Nephron (organoid): Measurements from ENCODE around the gene GALNT6.

Experiments
- H3K27ac Mint-ChIP-seq, 3 experiments: 2 replicates each; pipeline ENCODE4 v1.8.0; 2020; ENCODE audit warnings: mixed read lengths in 3 of 3, mild to moderate bottlenecking in 2 of 3, moderate library complexity in 1 of 3
- H3K27me3 Mint-ChIP-seq: 2 replicates; pipeline ENCODE4 v1.8.0; 2021; ENCODE audit warnings: low read depth, mild to moderate bottlenecking, moderate library complexity, mixed read lengths
- H3K36me3 Mint-ChIP-seq: 2 replicates; pipeline ENCODE4 v1.8.0; 2020; ENCODE audit warnings: low read depth, mixed read lengths
- H3K4me1 Mint-ChIP-seq: 2 replicates; pipeline ENCODE4 v1.8.0; 2020; ENCODE audit warnings: mixed read lengths
- H3K4me3 Mint-ChIP-seq, 3 experiments: 2 replicates each; pipeline ENCODE4 v1.8.0; 2020; ENCODE audit warnings: mild to moderate bottlenecking in 3 of 3, mixed read lengths in 3 of 3, moderate library complexity in 2 of 3
- H3K9me3 Mint-ChIP-seq: 2 replicates; pipeline ENCODE4 v1.8.0; 2020; ENCODE audit warnings: mixed read lengths
- CTCF ChIP-seq, 3 experiments: fragments of 200-600 bp; sonication (generic); IDR thresholded peaks; one replicate each; pipeline ENCODE4 v1.5.0; 2021; ENCODE audit warnings: antibody characterized with exemption in 3 of 3; ENCODE audit not compliant: unreplicated experiment in 3 of 3

Gene GALNT6

GRCh38 chr12:51364001-51364400 is 27.2 kb downstream of the GALNT6 start:
- H3K27me3 Mint-ChIP-seq: peaks cover 15% of the 10 kb centered on the region
- no peak overlapping the region for H3K27ac Mint-ChIP-seq
- TF ChIP-seq CTCF (IDR thresholded peaks at IDR 0.05; ENCODE audit: unreplicated experiment in 3 of 3): no peak
- H3K4me3 Mint-ChIP-seq: no peak overlapping the region
- no peaks in the 10 kb centered on the region for H3K36me3 Mint-ChIP-seq
- H3K4me1 Mint-ChIP-seq: peaks cover under 1% of the 10 kb centered on the region
- H3K9me3 Mint-ChIP-seq: no peaks in the 10 kb centered on the region

- H3K4me1 Mint-ChIP-seq: no peaks in the 10 kb centered on the region
- no peaks in the 10 kb centered on the region for H3K36me3 Mint-ChIP-seq
- H3K4me3 Mint-ChIP-seq: no peak overlapping the region
- no peaks in the 10 kb centered on the region for H3K9me3 Mint-ChIP-seq
- no peak for TF ChIP-seq CTCF (IDR thresholded peaks at IDR 0.05; ENCODE audit: unreplicated experiment in 3 of 3)
- H3K27ac Mint-ChIP-seq: no peak overlapping the region
- H3K27me3 Mint-ChIP-seq: peaks cover 11% of the 10 kb centered on the region
These were observed 28.4 kb downstream of the GALNT6 start for GRCh38 chr12:51362747-51363342.

GRCh38 chr12:51362307-51362706 is 28.9 kb downstream of the GALNT6 start:
- Mint-ChIP-seq H3K36me3 (no peaks in the 10 kb centered on the region), H3K4me3 (no peak overlapping the region), H3K9me3 (no peaks in the 10 kb centered on the region), H3K27me3 (peaks cover 11% of the 10 kb centered on the region), H3K27ac (no peak overlapping the region), H3K4me1 (no peaks in the 10 kb centered on the region)
- TF ChIP-seq CTCF (IDR thresholded peaks at IDR 0.05; ENCODE audit: unreplicated experiment in 3 of 3): no peak

GRCh38 chr12:51361161-51362016 is 29.8 kb downstream of the GALNT6 start:
- peaks cover 7% of the 10 kb centered on the region for H3K27me3 Mint-ChIP-seq
- no peak overlapping the region for H3K4me3 Mint-ChIP-seq
- no peaks in the 10 kb centered on the region for H3K4me1 Mint-ChIP-seq
- no peaks in the 10 kb centered on the region for H3K9me3 Mint-ChIP-seq
- TF ChIP-seq CTCF (IDR thresholded peaks at IDR 0.05; ENCODE audit: unreplicated experiment in 3 of 3): no peak
- no peaks in the 10 kb centered on the region for H3K36me3 Mint-ChIP-seq
- H3K27ac Mint-ChIP-seq: no peak overlapping the region

- H3K36me3 Mint-ChIP-seq: no peaks in the 10 kb centered on the region
- H3K27ac Mint-ChIP-seq: no peak overlapping the region
- no peak for TF ChIP-seq CTCF (IDR thresholded peaks at IDR 0.05; ENCODE audit: unreplicated experiment in 3 of 3)
- H3K4me3 Mint-ChIP-seq: no peak overlapping the region
- H3K27me3 Mint-ChIP-seq: peaks cover 6% of the 10 kb centered on the region
- H3K9me3 Mint-ChIP-seq: no peaks in the 10 kb centered on the region
- no peaks in the 10 kb centered on the region for H3K4me1 Mint-ChIP-seq
These were observed 30.9 kb downstream of the GALNT6 start for GRCh38 chr12:51360315-51360714.
